HepG2 (cell line): ENCODE results near the gene RPS27A. TPM values are rescaled to one million over a fixed set of nuclear protein-coding genes. Genes with fewer than 3 reads are reported as not detected.

Experiments
- CENPBD1 ChIP-seq: sonication (generic); formaldehyde crosslinking; IDR thresholded peaks from 2 replicates; pipeline ENCODE4 v1.8.0; 2022; ENCODE audit warnings: missing genetic modification reagents, low read depth, mild to moderate bottlenecking, borderline replicate concordance
- CERS6 ChIP-seq: sonication (generic); formaldehyde crosslinking; IDR thresholded peaks from 2 replicates; pipeline ENCODE4 v1.5.0; 2020; ENCODE audit warnings: missing genetic modification reagents
- MED13 ChIP-seq: sonication (generic); formaldehyde crosslinking; IDR thresholded peaks from 2 replicates; pipeline ENCODE4 v1.5.0; 2020; ENCODE audit warnings: missing genetic modification reagents
- MYPOP ChIP-seq: sonication (generic); formaldehyde crosslinking; IDR thresholded peaks from 2 replicates; pipeline ENCODE4 v1.8.1; 2023; ENCODE audit warnings: mild to moderate bottlenecking, moderate library complexity, missing genetic modification reagents
- NCOR1 ChIP-seq: fragments of 200-600 bp; sonication (generic); IDR thresholded peaks from 2 replicates; pipeline ENCODE4 v1.7.0; 2017; ENCODE audit warnings: antibody characterized with exemption, low read length, borderline replicate concordance
- PRDM10 ChIP-seq: sonication (generic); formaldehyde crosslinking; IDR thresholded peaks from 2 replicates; pipeline ENCODE4 v1.4.0; 2020; ENCODE audit warnings: low read depth, missing genetic modification reagents
- PREB ChIP-seq: sonication (generic); formaldehyde crosslinking; IDR thresholded peaks from 2 replicates; pipeline ENCODE4 v1.4.0; 2020; ENCODE audit warnings: missing genetic modification reagents
- SP2 ChIP-seq: sonication (generic); formaldehyde crosslinking; IDR thresholded peaks from 2 replicates; pipeline ENCODE4 v1.5.1; 2020; ENCODE audit warnings: mild to moderate bottlenecking, missing genetic modification reagents
- TMF1 ChIP-seq: sonication (generic); formaldehyde crosslinking; IDR thresholded peaks from 2 replicates; pipeline ENCODE4 v1.8.1; 2022; ENCODE audit warnings: low read depth, missing genetic modification reagents
- ZBTB37 ChIP-seq: sonication (generic); formaldehyde crosslinking; IDR thresholded peaks from 2 replicates; pipeline ENCODE4 v1.4.0; 2020; ENCODE audit warnings: mild to moderate bottlenecking, missing genetic modification reagents
- ZFY ChIP-seq: sonication (generic); formaldehyde crosslinking; IDR thresholded peaks from 2 replicates; pipeline ENCODE4 v1.4.0; 2020; ENCODE audit warnings: missing genetic modification reagents
- ZNF101 ChIP-seq: sonication (generic); formaldehyde crosslinking; IDR thresholded peaks from 2 replicates; pipeline ENCODE4 v1.4.0; 2020; ENCODE audit warnings: mild to moderate bottlenecking, low read depth, missing genetic modification reagents, borderline replicate concordance
- ZNF12 ChIP-seq: sonication (generic); formaldehyde crosslinking; IDR thresholded peaks from 2 replicates; pipeline ENCODE4 v1.5.0; 2020; ENCODE audit warnings: missing genetic modification reagents
- ZNF260 ChIP-seq: sonication (generic); formaldehyde crosslinking; IDR thresholded peaks from 2 replicates; pipeline ENCODE4 v1.4.0; 2020; ENCODE audit warnings: missing genetic modification reagents, low read depth, mild to moderate bottlenecking, borderline replicate concordance
- ZNF263 ChIP-seq: sonication (generic); formaldehyde crosslinking; IDR thresholded peaks from 2 replicates; pipeline ENCODE4 v1.4.0; 2020; ENCODE audit warnings: missing genetic modification reagents
- ZNF468 ChIP-seq: sonication (generic); formaldehyde crosslinking; IDR thresholded peaks from 2 replicates; pipeline ENCODE4 v1.8.0; 2022; ENCODE audit warnings: mild to moderate bottlenecking, moderate library complexity, missing genetic modification reagents
- ZNF777 ChIP-seq: sonication (generic); formaldehyde crosslinking; IDR thresholded peaks from 2 replicates; pipeline ENCODE4 v1.4.0; 2020; ENCODE audit warnings: missing genetic modification reagents
- polyA plus RNA-seq, 8 experiments: library from polyadenylated mRNA; depleted of rRNA in 3 of 8; stranded (reverse) in 7 of 8; unstranded in 1 of 8; fragments of >200 nt; fragmentation: Illumina TruSeq in 4 of 8; extraction: Trizol in 4 of 8; gene quantifications; 2 replicates each; pipeline versions ENCODE4 v1.2.1 to v1.2.3, GENCODE V29; 2011 to 2016; ENCODE audit warnings: low read depth in 4 of 8, missing spikeins in 1 of 8, mixed read lengths in 1 of 8; ENCODE audit not compliant: insufficient read depth in 1 of 8
- total RNA-seq, 5 experiments: library from RNA; depleted of rRNA; stranded (reverse); fragments of >200 nt; fragmentation: Illumina TruSeq; extraction: Trizol; gene quantifications; 2 replicates each; pipeline ENCODE4 v1.2.3, GENCODE V29; 2016; ENCODE audit warnings: low read depth in 1 of 5

RPS27A gene
- total and polyA plus RNA-seq, 2 of the 13 experiments (the other 11 are each of a cell fraction or from before 2014, with no cell fraction given), result 2,779 to 3,269 TPM

- TF ChIP-seq ZBTB37 (CRISPR knock-in tag) (no peak), PRDM10 (no peak), ZNF101 (0 out of 2 replicates have a peak, but pooled peaks have one; percentile 81), ZFY (CRISPR knock-in tag) (peak; percentile 95), MED13 (peak; percentile 86; the same call in 1 of the 2 replicates), CERS6 (CRISPR knock-in tag) (peak; percentile 69; the same call in 1 of the 2 replicates), ZNF260 (CRISPR knock-in tag) (peak; percentile 44; the same call in 1 of the 2 replicates), ZNF777 (CRISPR knock-in tag) (peak; percentile 97), PREB (CRISPR knock-in tag) (no peak), TMF1 (peak; percentile 95; the same call in 1 of the 2 replicates), ZNF468 (peak; percentile 54; the same call in 1 of the 2 replicates), MYPOP (CRISPR knock-in tag) (peak; percentile 90; the same call in 1 of the 2 replicates), SP2 (CRISPR knock-in tag) (0 out of 2 replicates have a peak, but pooled peaks have one; percentile 55), ZNF12 (CRISPR knock-in tag) (peak; percentile 80; the same call in 1 of the 2 replicates), CENPBD1 (CRISPR knock-in tag) (peak; percentile 35; the same call in 1 of the 2 replicates), NCOR1 (no peak), ZNF263 (CRISPR knock-in tag) (peak; percentile 73)
Measured at GRCh38 chr2:55282110-55282917, 49.8 kb downstream of the RPS27A start (continued).
